GM18868 (cell line): Measurements from ENCODE around the gene ADAT3.

Source experiments
- ATAC-seq: cut with Tn5 transposase; IDR thresholded peaks from one replicate; pipeline ENCODE4 v1.9.1; 2021; ENCODE audit warnings: mild to moderate bottlenecking, moderate library complexity; ENCODE audit not compliant: unreplicated experiment

The ADAT3 gene

DNA sequence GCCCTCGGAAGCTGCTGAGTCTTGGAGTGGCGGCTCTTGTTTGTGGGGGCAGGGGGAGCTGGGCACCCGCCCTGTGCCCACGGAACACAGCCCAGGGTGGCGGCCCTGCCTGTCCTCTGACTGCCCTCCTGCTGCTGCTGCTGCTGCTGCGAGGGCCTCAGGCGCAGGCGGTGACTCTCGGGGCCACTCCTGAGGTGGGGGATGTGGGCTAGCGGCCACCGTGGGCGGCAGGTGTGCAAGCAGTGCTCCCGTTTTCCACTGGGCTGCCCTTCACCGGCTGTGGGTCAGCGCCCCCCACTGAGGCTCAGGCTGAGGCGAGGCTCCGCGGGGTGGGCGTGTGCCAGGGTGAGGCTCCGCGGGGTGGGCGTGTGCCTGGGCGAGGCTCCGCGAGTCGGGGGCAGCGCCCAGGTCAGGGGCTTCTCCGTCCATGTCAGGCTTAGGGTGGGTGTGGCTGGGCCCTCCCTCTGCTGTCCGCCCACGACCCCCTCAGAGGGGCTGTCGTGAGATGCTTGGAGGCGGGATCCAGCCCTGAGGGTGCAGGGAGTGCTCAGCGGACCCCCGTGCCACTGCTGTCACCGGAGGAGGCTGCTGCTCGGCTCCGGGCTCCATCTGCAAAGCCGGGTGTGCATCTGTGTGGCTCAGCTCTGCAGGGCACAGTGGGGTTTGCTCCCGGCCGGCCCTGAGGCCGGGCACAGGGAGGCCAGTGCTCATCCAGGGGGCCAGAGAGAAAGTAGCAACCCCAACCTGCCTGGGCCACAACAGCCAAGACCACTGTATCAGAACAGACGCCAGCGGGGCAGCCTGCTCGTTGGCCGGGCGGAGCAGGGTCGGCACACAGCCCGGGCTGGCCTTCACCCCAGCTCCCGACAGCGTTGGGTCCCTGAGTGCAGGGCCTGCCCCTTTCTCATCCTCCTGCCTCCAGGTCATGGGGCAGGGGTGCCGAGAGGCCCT, 50.2 kb downstream of the ADAT3 start:
- no peak for ATAC-seq

DNA sequence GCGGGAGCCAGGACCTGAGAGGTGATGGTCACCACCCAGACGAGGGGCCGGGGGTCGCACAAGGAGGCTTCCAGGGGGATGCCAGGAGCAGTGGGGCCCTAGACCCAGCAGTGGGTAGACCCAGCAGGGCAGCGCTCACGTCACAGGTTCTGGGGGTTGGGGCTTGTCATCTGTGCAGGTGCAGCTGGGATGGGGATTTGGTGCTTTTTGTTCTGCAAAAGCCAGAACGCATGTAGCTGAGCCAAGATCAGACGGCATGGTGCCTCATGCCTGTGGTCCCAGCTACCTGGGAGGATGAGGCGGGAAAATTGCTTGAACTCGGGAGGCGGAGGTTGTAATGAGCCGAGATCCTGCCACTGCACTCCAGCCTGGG, 50.9 kb downstream of the ADAT3 start:
- ATAC-seq: no peak

DNA sequence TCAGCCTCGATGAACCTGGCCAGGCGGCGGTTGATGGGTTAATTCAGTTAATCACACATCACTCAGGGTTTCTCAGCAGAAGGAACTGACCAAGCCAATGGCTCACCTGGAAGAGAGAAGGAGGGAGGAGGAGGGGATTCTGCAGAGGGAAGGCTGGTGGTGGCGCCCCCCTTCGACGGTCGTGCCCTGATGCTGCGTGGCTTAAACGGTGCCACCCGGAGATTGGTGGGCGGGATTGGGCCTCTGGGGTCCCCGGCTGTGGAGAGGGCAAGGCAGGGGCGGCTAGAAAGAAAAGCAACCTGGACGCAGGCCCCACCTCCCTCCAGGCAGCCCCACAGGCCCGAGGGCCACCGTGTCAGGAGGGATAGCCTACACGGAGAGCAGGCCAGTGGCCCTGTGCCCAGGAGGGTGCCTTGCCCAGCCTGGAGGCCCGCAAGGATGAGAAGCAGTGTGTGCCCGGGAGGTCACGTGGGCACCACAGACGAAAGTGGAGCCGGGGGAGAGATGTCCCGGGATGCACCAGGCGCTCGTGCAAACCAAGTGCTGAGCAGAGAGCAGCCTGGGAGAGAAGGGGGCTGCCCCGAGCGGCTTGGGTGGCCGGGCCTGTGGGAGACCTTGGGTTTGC, 51.8 kb downstream of the ADAT3 start:
- ATAC-seq: no peak

DNA sequence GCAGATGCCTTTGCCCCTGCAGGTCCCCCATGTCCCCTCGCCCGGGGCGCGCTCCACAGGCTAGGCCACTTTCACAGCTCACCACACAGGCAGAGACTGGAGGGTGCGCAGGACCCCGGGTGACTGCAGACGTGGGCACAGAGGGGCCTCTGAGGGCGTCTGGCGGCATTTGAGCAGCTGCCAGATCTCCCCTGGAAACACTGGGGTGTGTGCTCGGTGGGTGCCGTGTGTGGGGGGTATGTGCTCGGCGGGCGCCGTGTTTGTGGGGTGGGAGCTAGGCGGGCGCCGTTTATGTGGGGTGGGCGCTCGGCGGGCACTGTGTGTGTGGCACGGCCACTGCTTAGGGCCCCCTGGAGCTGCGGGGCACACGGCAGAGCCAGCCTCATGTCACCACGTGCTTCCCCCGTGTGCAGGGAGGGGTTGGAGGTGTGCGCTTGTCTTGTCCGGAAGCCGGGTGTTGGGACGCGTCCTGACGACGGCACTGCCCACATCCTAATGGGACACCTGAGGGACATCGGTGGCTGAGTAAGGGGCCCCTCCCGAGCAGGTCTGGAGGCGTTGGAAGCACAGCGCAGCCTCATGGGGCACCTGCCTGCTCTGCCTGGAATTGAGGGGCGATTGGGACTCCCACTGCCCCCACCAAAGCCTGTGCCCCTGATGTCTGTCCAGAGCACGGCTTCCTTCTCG, 52.5 kb downstream of the ADAT3 start:
- ATAC-seq: no peak

- ATAC-seq: no peak
These were observed 54.9 kb downstream of the ADAT3 start for GRCh38 chr19:1959928-1960589.

DNA sequence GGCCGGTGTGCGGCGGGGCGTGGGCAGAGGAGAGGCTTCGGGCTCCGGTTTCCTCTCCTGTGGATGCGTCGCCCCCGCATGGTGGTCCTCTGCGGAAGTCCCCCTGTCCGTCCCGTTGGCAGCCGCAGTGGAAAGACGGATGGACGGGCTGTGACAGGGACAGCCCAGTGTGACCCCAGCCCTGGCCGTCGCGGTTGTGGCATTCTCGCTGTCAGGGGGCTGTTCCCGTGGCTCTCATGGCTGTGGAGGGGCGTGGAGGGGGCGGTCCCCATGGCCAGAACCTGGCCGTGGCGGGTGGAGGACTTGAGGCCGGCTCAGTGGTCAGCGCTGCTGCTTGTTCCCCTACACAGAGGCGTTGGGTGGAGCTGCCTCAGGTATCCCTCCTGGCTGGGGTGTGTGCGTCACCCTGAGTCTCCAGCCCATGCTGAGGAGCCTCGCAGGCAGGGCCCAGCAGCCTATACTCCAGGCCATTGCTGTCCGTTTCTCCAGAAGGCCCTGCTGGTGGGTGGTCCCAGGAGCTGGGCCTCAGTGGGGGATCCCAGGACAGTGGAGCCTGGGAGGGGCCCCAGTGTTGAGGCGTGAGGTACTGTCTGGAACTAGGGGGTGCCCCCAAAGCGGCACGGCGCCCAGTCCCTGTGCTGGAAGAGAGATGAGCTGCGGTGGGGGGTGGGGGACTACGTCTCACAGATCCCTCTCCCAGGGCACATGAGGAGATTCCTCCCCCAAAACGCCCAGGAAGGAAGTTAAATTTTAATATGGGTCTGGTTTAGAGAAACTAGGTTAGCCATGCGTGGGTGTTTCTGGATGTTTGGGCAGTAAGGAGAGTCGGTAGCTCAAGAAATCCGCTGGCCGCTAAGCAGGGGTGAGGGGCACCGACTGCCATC, 56.0 kb downstream of the ADAT3 start:
- no peak for ATAC-seq

GRCh38 chr19:1962674-1963073, 57.5 kb downstream of the ADAT3 start:
- no peak for ATAC-seq
